22Rv1 (cell line): ENCODE results near the gene PLXNA4.

Experiments
- H3K27ac ChIP-seq: fragments of 450-650 bp; 2 replicates; pipeline ENCODE4 v1.5.1; 2017
- ZFX ChIP-seq: fragments of 450-650 bp; IDR thresholded peaks from 2 replicates; pipeline ENCODE4 v1.6.1; 2017; ENCODE audit warnings: antibody characterized with exemption, borderline replicate concordance
- TF ChIP-seq, protein P1 (sequence below): fragments of 450-650 bp; IDR thresholded peaks from 2 replicates; pipeline ENCODE4 v1.5.1; 2017; ENCODE audit warnings: mild to moderate bottlenecking

PLXNA4 gene

GRCh38 chr7:132578050-132578370 is 1.7 kb upstream of the PLXNA4 start:
- no peak overlapping the region for H3K27ac ChIP-seq

DNA sequence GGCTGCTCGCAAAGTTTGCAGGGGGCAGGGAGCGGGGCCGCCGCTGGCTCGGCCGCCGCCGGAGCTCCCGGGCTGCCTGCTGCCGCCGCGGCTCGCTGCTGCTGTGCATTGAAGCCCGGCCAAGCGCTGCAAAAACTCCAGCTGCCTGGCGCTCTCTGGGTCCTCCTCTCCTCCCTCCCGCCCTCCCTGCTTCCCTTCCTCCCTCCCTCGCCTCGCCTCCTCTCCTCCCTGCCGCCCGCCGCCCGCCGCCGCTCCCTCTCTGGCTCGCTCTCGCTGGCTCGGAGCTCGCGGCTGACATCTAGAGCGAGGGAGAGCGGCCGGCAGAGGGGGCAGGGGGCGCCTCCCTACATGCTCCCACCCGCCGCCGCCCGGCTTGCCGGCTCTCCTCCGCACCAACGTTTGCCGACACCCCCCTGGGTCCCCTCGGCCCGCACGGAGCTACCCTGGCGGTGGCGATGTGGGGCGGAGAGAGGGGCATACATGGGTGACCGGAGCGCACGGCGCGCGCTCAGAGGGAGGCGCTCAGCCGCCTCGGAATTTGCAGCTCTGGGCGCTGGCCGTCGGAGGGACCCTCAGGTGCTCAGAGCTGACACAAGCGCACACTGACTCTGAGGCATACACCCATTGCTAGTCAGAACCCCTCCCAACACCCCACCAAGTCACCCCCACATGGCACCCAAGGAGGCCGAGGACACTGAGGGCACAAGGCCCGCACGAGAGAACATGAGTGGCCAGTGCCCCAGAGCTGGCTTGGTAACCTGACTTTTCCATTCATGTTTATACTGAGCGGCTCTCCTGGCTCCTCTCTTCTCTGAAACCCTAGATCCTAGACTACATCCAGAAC is 1.2 kb upstream of the PLXNA4 start:
- H3K27ac ChIP-seq: no peak overlapping the region
- TF ChIP-seq ZFX: no peak
- TF ChIP-seq, protein P1, sequence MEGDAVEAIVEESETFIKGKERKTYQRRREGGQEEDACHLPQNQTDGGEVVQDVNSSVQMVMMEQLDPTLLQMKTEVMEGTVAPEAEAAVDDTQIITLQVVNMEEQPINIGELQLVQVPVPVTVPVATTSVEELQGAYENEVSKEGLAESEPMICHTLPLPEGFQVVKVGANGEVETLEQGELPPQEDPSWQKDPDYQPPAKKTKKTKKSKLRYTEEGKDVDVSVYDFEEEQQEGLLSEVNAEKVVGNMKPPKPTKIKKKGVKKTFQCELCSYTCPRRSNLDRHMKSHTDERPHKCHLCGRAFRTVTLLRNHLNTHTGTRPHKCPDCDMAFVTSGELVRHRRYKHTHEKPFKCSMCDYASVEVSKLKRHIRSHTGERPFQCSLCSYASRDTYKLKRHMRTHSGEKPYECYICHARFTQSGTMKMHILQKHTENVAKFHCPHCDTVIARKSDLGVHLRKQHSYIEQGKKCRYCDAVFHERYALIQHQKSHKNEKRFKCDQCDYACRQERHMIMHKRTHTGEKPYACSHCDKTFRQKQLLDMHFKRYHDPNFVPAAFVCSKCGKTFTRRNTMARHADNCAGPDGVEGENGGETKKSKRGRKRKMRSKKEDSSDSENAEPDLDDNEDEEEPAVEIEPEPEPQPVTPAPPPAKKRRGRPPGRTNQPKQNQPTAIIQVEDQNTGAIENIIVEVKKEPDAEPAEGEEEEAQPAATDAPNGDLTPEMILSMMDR: peak; percentile 41

More at GRCh38 chr7:132578050-132578370, 1.7 kb upstream of the PLXNA4 start:
- TF ChIP-seq, protein P1: no peak
- no peak for TF ChIP-seq ZFX

- no peak overlapping the region for H3K27ac ChIP-seq
- no peak for TF ChIP-seq ZFX
- TF ChIP-seq, protein P1: no peak
These were observed 433 bp upstream of the PLXNA4 start for GRCh38 chr7:132576721-132577085.

- TF ChIP-seq ZFX: no peak
- TF ChIP-seq, protein P1: peak; percentile 35
- H3K27ac ChIP-seq: no peak overlapping the region
These were observed 770 bp downstream of the PLXNA4 start for GRCh38 chr7:132575419-132575981.

DNA sequence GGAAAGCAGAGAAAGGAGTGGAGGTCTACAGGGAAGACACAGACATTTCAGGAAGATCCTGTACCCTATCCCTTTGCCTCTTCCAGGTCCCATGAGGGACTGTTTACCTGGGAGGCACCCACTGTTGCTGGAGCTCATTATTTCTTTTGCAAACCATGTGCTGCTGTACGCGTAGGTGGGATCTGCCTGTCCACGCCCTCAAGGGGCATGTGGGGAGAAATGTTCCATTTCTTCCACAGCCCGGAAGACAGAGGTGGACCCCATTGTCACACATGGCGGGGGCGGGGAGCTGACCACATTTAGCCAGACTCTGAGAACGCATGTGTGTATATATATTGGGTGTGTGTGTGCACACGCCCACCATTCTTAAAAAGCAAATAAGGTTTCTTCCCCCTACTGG is 2.0 kb downstream of the PLXNA4 start:
- TF ChIP-seq, protein P1: no peak
- no peak for TF ChIP-seq ZFX

DNA sequence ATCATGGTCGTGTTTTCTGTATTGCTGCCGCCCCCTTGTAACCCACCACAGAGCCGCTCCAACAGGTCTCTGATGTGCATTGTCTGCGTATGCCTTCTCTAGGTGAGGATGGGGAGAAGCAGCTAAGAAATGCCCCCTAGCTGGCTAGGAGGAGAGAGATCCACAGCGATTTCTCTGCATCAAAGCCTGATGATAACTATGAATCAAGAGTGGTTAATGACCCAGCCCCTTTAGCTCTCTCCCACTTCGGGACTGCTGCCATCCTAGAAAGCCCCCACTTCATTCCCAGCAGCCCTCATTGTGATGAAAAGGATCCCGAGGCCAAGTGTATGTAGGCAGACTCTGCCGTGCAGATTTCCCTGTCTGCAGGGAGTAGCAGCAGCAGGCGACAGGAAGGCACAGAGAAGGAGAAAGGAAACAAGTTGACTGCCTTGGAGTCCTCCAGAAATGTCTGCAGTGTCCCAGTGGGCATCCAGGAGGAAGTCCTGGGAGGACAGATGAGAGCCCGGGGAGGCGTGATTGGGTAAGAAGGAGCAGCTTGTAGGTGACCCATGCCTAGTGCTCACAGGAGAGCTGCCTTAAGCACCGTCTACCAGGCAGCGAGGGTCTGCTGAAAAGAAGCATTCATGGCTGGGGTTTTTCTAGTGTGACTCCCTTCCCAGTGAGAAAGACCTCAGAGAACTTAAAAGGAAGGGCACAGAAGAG is 2.9 kb downstream of the PLXNA4 start:
- H3K27ac ChIP-seq: no peak overlapping the region
- TF ChIP-seq ZFX: no peak
- TF ChIP-seq, protein P1: no peak

More for the DNA sequence above, 2.0 kb downstream of the PLXNA4 start:
- H3K27ac ChIP-seq: no peak overlapping the region

DNA sequence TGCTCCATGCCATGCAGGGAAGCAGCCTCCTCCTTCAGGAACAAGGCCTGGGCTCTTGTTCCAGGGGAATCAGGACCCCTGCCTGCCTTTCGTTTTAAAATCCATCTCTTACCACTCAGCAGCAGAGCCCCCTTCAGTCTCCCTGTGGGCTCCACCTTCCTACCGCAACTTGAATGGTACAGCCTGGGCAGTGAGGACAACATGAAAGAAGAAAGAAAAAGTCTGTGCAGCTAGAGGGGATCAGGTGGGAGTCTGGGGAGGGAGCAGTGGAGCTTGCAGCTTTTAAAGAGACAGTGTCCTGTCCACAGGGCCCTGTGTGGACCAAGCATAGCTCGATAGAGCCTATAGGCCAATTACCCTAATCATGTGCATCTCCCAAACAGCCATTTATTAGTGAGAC is 3.7 kb downstream of the PLXNA4 start:
- H3K27ac ChIP-seq: no peak overlapping the region
- TF ChIP-seq ZFX: no peak
- TF ChIP-seq, protein P1: no peak
